ENCODE data around the gene LRRC74A. TPM values are rescaled to one million over a fixed set of nuclear protein-coding genes. Genes with fewer than 3 reads are reported as not detected.

Gene LRRC74A
- total and polyA plus RNA-seq, 10 of the 15 experiments (the other 5 are each of a cell fraction or from before 2014, with no cell fraction given), result not detected

- TF ChIP-seq SUZ12 (IDR thresholded peaks at IDR 0.05; ENCODE audit: unreplicated experiment), result no peak
- TF ChIP-seq, protein P1, sequence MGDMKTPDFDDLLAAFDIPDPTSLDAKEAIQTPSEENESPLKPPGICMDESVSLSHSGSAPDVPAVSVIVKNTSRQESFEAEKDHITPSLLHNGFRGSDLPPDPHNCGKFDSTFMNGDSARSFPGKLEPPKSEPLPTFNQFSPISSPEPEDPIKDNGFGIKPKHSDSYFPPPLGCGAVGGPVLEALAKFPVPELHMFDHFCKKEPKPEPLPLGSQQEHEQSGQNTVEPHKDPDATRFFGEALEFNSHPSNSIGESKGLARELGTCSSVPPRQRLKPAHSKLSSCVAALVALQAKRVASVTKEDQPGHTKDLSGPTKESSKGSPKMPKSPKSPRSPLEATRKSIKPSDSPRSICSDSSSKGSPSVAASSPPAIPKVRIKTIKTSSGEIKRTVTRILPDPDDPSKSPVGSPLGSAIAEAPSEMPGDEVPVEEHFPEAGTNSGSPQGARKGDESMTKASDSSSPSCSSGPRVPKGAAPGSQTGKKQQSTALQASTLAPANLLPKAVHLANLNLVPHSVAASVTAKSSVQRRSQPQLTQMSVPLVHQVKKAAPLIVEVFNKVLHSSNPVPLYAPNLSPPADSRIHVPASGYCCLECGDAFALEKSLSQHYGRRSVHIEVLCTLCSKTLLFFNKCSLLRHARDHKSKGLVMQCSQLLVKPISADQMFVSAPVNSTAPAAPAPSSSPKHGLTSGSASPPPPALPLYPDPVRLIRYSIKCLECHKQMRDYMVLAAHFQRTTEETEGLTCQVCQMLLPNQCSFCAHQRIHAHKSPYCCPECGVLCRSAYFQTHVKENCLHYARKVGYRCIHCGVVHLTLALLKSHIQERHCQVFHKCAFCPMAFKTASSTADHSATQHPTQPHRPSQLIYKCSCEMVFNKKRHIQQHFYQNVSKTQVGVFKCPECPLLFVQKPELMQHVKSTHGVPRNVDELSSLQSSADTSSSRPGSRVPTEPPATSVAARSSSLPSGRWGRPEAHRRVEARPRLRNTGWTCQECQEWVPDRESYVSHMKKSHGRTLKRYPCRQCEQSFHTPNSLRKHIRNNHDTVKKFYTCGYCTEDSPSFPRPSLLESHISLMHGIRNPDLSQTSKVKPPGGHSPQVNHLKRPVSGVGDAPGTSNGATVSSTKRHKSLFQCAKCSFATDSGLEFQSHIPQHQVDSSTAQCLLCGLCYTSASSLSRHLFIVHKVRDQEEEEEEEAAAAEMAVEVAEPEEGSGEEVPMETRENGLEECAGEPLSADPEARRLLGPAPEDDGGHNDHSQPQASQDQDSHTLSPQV (IDR thresholded peaks at IDR 0.05), result no peak
- no peak for TF ChIP-seq STAT1 (conservative IDR thresholded peaks at IDR 0.05)
- no peak for TF ChIP-seq RAD21 (IDR thresholded peaks at IDR 0.05; ENCODE audit: insufficient read depth, low read depth, low read length)
- TF ChIP-seq NR2F1 (conservative IDR thresholded peaks at IDR 0.05), result no peak
- TF ChIP-seq NR2C1 (IDR thresholded peaks at IDR 0.05), result no peak
- TF ChIP-seq E4F1 (IDR thresholded peaks at IDR 0.05; ENCODE audit: borderline replicate concordance, partially characterized antibody), result no peak
- TF ChIP-seq HDAC2 (IDR thresholded peaks at IDR 0.05), result no peak
- TF ChIP-seq MTA3 (IDR thresholded peaks at IDR 0.05; ENCODE audit: borderline replicate concordance, low read length), result no peak; the same call in 1 of the 2 replicates
- TF ChIP-seq TCF7 (IDR thresholded peaks at IDR 0.05; ENCODE audit: borderline replicate concordance), result peak; percentile 52; the same call in 1 of the 2 replicates
- no peak for TF ChIP-seq ZNF207 (IDR thresholded peaks at IDR 0.05; ENCODE audit: borderline replicate concordance)
- no peak for TF ChIP-seq NFYB (IDR thresholded peaks at IDR 0.05; ENCODE audit: insufficient read depth, low read depth, low read length)
- TF ChIP-seq FOXK2 (IDR thresholded peaks at IDR 0.05), result no peak
- TF ChIP-seq CBFB (IDR thresholded peaks at IDR 0.05; ENCODE audit: low read depth), result no peak
- TF ChIP-seq ASH2L (IDR thresholded peaks at IDR 0.05; ENCODE audit: borderline replicate concordance, low read depth), result no peak
- TF ChIP-seq ESRRA (IDR thresholded peaks at IDR 0.05; ENCODE audit: low read length), result no peak
- no peak for TF ChIP-seq TBL1XR1 (IDR thresholded peaks at IDR 0.05; ENCODE audit: low read depth, low read length)
- TF ChIP-seq MEF2A (IDR thresholded peaks at IDR 0.05; ENCODE audit: insufficient read depth, low read depth, low read length), result no peak
- no peak for TF ChIP-seq ZNF622 (IDR thresholded peaks at IDR 0.05)
- peak in 1 of 2 experiments; percentile 37; a peak in 1 of 4 replicates for TF ChIP-seq BHLHE40 (IDR thresholded peaks at IDR 0.05; ENCODE audit: borderline replicate concordance in 1 of 2, low read depth in 2 of 2, low read length in 1 of 2)
- no peak for TF ChIP-seq RELA (IDR thresholded peaks at IDR 0.05; ENCODE audit: borderline replicate concordance, partially characterized antibody)
- peak; percentile 97 for TF ChIP-seq SPI1 (IDR thresholded peaks at IDR 0.05; ENCODE audit: borderline replicate concordance, insufficient read depth, low read depth, low read length)
- peak; percentile 61; the same call in 1 of the 2 replicates for TF ChIP-seq TCF12 (IDR thresholded peaks at IDR 0.05; ENCODE audit: low read depth, low read length)
- no peak for TF ChIP-seq MXI1 (IDR thresholded peaks at IDR 0.05; ENCODE audit: low read depth, low read length)
Observed at GRCh38 chr14:76904740-76905569, 78.7 kb downstream of the LRRC74A start (continued).
